Bronchial epithelial cell (primary cell): ENCODE results near the gene PPP6R1. TPM values are rescaled to one million over a fixed set of nuclear protein-coding genes. Genes with fewer than 3 reads are reported as not detected.

Source experiments
- DNase-seq: peaks from one replicate; pipeline ENCODE4 v3.0.0-alpha.2; 2010; ENCODE audit warnings: low read depth
- FAIRE-seq: peaks from 2 replicates; lab custom pipeline; 2011; peaks lifted over from hg19 to GRCh38; lab: Jason Lieb, UNC
- H3K27me3 ChIP-seq: 2 replicates; pipeline ENCODE4 v1.5.1; 2011; ENCODE audit warnings: low read length; ENCODE audit not compliant: control insufficient read depth, insufficient read depth
- H3K36me3 ChIP-seq: 2 replicates; pipeline ENCODE4 v1.5.1; 2011; ENCODE audit warnings: low read length; ENCODE audit not compliant: control insufficient read depth, insufficient read depth
- H3K4me3 ChIP-seq: 2 replicates; pipeline ENCODE4 v1.5.1; 2011; ENCODE audit warnings: mild to moderate bottlenecking, low read depth, low read length, control low read depth
- CTCF ChIP-seq: IDR thresholded peaks from 2 replicates; pipeline ENCODE4 v1.5.1; 2011; ENCODE audit warnings: mild to moderate bottlenecking, moderate library complexity, low read length, control low read depth, inconsistent platforms; ENCODE audit not compliant: insufficient read depth, severe bottlenecking
- total RNA-seq: library from RNA; depleted of rRNA; stranded (reverse); fragments of >200 nt; gene quantifications from 2 replicates; pipeline ENCODE4 v1.2.1, GENCODE V29; 2014

PPP6R1 gene
- total RNA-seq, 1 donor from 2014 or later = 15.5 TPM

DNA sequence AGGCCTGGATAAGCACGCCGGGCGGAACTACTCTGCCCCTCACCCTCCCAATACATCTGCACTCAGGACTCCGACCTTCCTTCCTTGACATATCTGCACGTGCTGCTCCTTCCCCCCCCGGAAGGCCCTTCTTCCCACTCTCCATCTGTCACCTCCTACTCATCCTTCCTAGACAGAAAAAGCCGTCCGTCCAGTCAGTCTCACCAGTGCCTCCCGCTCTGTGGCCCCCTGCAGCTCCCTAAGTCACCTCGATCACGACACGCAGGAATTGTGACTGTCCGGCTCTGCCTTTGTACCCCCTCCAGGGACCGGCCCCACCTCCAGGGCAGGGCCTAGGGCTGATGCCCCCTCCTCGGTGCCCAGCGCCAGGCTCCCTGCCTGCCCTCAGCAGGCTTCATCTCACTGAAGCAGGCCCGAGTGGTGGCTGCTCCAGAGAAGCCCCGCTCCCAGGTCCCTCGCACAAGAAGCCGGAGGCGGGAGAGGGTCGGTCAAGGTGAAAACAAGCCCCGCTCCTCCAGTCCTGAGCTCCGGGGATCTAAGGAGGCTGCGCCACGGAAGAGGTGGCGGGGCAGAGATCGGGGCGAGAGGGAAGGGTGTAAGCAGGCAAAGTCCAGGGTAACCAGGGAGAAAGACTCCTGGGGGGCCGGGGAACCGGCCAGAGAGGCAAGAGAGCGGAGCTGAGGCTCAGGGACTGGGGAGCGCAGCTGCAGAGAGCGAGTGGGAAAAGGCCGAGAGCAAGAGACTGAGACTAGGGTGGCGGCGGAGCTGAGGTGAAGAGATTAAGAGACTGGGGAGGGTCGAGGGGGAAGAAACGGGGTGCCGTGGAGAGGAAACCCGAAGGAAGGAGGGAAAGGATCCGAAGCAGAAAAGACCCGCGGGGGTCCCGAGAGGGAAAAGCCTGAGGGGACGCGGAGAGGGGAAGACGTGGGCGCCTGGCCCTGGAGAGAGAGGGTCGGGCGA, 1.1 kb downstream of the PPP6R1 start:
- peak overlapping the region; percentile 88 for H3K4me3 ChIP-seq
- TF ChIP-seq CTCF = no peak
- no peaks in the 10 kb centered on the region for H3K27me3 ChIP-seq
- FAIRE-seq (no peak), DNase-seq (no peak)
- H3K36me3 ChIP-seq = peaks cover 5% of the 10 kb centered on the region

DNA sequence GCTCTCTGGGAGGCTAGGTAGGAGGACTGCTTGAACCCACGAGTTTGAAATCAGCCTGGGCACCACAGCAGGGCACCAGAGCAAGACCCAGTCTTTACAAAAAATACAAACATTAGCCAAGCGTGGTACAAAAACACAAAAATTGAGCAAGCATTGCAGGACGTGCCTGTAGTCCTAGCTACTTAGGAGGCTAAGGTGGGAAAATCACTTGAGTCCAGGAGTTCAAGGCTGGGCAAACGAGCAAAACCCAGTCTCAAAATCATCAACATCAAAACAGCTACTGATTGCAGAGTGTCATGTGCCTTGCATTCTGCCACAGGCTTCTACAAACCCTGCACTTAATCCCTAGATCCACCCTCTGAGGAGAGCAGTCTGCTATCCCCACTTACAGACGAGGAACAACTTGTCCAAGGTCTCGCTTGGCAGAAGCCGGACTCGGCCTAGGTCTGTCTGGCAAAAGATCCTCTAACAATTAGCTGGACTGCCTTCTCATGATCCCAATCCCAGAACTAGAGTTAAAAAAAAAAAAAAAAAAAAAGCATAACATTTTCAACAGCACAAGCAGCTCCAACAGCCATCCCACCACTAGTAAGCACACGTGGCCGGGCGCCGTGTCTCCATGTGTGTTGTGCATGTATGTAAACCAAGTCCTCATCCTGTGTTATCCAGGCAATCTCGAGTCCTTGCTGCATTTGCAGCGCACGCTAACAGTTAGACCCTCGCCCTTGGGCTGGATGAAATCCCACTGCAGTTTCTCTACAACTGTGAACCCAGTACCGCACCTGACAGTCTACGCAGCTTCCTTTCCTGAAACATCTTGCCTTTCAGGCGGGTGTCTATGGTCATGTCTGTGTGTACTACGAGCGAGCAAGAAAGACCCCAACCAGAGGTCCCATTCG, 2.0 kb downstream of the PPP6R1 start:
- FAIRE-seq = no peak

GRCh38 chr19:55255618-55256423, 3.0 kb downstream of the PPP6R1 start:
- peaks cover 5% of the 10 kb centered on the region for H3K36me3 ChIP-seq
- H3K27me3 ChIP-seq = no peaks in the 10 kb centered on the region
- TF ChIP-seq CTCF = no peak
- DNase-seq = peak; percentile 63
- no peak overlapping the region for H3K4me3 ChIP-seq
- FAIRE-seq = no peak

More for the DNA sequence above, 2.0 kb downstream of the PPP6R1 start:
- peaks cover 5% of the 10 kb centered on the region for H3K36me3 ChIP-seq
- H3K27me3 ChIP-seq = no peaks in the 10 kb centered on the region
- DNase-seq = no peak
- H3K4me3 ChIP-seq = peak overlapping the region; percentile 88
- no peak for TF ChIP-seq CTCF

DNA sequence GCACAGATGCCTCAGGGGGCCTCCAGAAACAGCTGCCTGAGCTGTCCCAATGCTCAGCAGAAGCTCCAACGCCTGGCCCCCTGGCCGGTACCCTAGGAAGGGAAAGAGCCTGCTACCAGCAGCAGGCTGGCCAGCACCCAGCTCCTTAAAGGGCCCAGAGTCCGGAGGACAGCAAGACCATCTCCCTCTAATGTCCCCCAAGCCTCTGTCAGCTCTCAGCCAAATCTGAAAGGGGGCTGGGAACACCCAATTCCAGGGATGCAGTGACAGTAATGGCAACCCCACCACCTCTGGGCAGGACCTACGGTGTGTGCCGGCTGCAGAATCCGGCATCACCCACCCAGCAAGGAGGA, 4.2 kb downstream of the PPP6R1 start:
- FAIRE-seq (no peak), DNase-seq (no peak)
- no peak for TF ChIP-seq CTCF
- Histone ChIP-seq H3K27me3 (no peaks in the 10 kb centered on the region), H3K4me3 (no peak overlapping the region), H3K36me3 (peaks cover 7% of the 10 kb centered on the region)

- DNase-seq = no peak
- Histone ChIP-seq H3K36me3 (peaks cover 7% of the 10 kb centered on the region), H3K27me3 (no peaks in the 10 kb centered on the region), H3K4me3 (no peak overlapping the region)
- TF ChIP-seq CTCF = no peak
- FAIRE-seq = no peak
These were observed 4.8 kb downstream of the PPP6R1 start for GRCh38 chr19:55253842-55254624.
